Left forelimb (tissue), 1 donor: ENCODE measurements around the gene ANKZF1.

Source experiments
- DNase-seq: peaks from one replicate; pipeline ENCODE4 v3.0.0-alpha.2; 2018; ENCODE audit warnings: low spot score

The ANKZF1 gene

DNA sequence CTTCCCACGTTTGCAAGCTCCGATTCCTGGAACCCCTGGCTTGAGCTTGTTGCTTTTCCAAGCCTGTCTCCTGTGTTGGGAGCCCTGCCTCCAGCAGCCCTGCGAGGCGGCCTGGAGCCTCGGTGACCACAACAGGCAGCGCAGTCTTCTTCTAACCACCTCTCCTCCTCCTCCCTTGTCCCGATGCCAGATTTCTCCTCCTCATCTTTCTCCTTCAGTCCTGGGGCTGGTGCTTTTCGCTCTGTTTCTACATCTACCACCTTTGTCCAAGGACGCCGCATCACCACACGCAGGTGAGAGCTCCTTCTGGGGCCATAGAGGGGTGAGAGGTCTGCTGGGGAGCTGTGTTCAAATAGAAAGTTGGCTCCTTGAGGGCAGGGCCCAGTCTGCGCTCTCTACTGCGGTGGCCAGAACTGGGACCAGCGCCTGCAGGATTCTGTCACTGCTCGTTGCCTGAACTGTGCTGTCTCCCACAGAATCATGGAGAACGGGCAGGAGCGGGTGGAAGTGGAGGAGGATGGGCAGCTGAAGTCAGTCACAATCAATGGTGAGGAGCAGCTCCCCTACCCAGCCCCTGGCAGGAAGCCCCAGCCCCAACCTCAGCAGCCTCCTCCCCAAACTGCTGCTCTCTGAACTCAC lies 53.5 kb downstream of the ANKZF1 start:
- no peak for DNase-seq

DNA sequence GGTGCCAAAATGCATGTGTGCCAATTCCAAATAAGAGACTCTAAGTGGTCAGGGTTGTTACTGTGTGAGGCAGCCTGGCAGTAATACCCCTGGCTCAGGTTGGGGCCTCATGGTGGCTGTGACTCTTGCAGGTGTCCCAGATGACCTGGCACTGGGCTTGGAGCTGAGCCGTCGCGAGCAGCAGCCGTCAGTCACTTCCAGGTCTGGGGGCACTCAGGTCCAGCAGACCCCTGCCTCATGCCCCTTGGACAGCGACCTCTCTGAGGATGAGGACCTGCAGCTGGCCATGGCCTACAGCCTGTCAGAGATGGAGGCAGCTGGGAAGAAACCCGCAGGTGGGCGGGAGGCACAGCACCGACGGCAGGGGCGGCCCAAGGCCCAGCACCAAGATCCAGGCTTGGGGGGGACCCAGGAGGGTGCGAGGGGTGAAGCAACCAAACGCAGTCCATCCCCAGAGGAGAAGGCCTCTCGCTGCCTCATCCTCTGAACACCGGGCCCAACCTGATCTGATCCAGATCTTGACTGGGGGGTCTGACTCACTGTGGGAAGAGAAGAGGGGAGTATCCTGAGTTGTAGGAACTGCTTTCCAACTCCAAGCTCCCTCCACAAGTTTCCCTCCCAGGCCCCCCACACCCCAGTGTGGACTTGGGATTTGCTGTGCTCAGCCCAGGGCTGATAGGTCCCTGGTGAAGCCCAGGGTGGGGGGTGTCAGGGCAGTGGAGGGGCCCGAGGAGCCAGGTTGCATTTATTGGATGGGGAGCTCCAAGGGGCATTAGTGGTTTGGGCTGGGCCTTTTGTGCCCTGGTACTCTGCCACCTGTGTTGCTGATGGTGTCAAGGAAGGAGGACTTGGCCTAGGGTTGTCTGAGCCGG lies 55.1 kb downstream of the ANKZF1 start:
- no peak for DNase-seq

DNA sequence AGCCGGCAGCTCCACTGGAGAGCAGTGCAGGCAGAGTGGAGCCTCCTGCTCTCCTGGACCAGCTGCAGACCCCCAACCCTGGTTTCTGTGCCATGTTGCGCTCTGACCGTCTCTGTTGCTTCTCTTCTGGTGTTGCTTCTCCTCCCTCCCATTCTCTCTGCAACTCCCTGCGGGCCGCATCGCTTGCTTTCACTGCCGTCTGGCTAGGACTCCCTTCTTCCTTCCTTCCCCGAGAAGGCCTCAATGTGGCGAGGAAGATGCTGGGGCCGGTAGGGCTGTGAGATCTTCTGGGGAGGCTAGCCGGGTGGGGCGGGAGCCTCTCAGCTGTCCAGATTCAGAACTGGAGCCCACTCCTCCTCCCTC lies 55.7 kb downstream of the ANKZF1 start:
- DNase-seq, result no peak

DNA sequence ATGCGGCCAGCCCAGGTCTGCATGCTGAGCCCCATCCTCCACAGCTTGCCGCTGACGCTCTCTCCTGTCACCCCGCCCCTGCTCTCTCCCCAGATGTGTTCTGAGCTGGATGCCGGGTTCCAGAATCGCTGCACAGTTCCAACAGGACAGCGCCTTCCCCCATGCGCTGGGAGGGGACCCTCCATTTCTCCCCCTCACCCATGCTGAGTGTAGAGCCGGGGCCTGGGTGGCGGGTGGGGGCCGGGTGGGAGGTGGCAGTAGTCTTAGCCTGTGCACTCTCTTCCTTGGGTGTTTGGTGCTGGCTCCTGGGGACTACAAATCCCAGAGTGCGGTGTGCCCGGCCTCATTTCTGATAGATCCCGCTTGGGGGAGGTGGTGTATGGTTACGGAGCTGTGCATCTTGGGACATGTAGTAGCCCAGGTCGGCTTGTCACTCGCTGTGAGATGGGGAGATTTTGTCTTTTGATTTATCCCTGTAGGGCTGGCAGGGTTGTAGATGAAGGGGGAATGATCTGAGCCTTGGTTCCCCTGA lies 56.4 kb downstream of the ANKZF1 start:
- DNase-seq, result no peak
